Suppressor macrophage (primary cell): Measurements from ENCODE around the gene GNA12.

Source experiments
- DNase-seq, 4 experiments: peaks; one replicate each; pipeline ENCODE4 v3.0.0-alpha.2; 2020 to 2022

Gene GNA12

GRCh38 chr7:2834748-2835441, 9.2 kb downstream of the GNA12 start:
- DNase-seq = no peak

GRCh38 chr7:2833083-2833910, 10.8 kb downstream of the GNA12 start:
- no peak for DNase-seq

- no peak for DNase-seq
These were observed 11.6 kb downstream of the GNA12 start for GRCh38 chr7:2832461-2832860.

GRCh38 chr7:2830609-2831376, 13.3 kb downstream of the GNA12 start:
- no peak for DNase-seq

GRCh38 chr7:2829040-2829439, 15.1 kb downstream of the GNA12 start:
- DNase-seq = no peak

- peak in 1 of 4 experiments; percentile 40 for DNase-seq
These were observed 17.3 kb downstream of the GNA12 start for GRCh38 chr7:2826771-2827170.

- no peak for DNase-seq
These were observed 18.4 kb downstream of the GNA12 start for GRCh38 chr7:2825559-2826227.

- no peak for DNase-seq
These were observed 19.2 kb downstream of the GNA12 start for GRCh38 chr7:2824678-2825461.

- DNase-seq = no peak
These were observed 20.0 kb downstream of the GNA12 start for GRCh38 chr7:2824026-2824677.

GRCh38 chr7:2823130-2823529, 21.0 kb downstream of the GNA12 start:
- DNase-seq = no peak

- DNase-seq = peak in 1 of 4 experiments; percentile 40
These were observed 22.1 kb downstream of the GNA12 start for GRCh38 chr7:2821842-2822507.

GRCh38 chr7:2821161-2821841, 22.8 kb downstream of the GNA12 start:
- DNase-seq = peak; percentile 39 to 67 (median 66)

GRCh38 chr7:2820508-2820934, 23.6 kb downstream of the GNA12 start:
- DNase-seq = peak; percentile 87 to 96 (median 92)

GRCh38 chr7:2819954-2820397, 24.1 kb downstream of the GNA12 start:
- DNase-seq = no peak

GRCh38 chr7:2819161-2819953, 24.8 kb downstream of the GNA12 start:
- DNase-seq = no peak

- DNase-seq = no peak
These were observed 25.5 kb downstream of the GNA12 start for GRCh38 chr7:2818653-2819052.

- DNase-seq = no peak
These were observed 26.0 kb downstream of the GNA12 start for GRCh38 chr7:2818121-2818520.

GRCh38 chr7:2817456-2817855, 26.7 kb downstream of the GNA12 start:
- no peak for DNase-seq

- DNase-seq = no peak
These were observed 28.2 kb downstream of the GNA12 start for GRCh38 chr7:2815875-2816245.
